OCI-LY7 (cell line): ENCODE data around the gene DUSP22. TPM values are rescaled to one million over a fixed set of nuclear protein-coding genes. Genes with fewer than 3 reads are reported as not detected.
A peak's percentile ranks its signal among the peaks of the same experiment; 100 is the strongest.

Experiments used
- BruUV-seq: library from RNA; stranded (reverse); fragments of 400-500 nt; replicated peaks from 2 replicates; lab custom pipeline; 2021; lab: Mats Ljungman, UMichigan
- CTCF ChIA-PET: fragments of 300-600 bp; sonication (Branson Sonifier 250); formaldehyde crosslinking; loops from one replicate; lab custom pipeline; 2022; ENCODE audit warnings: antibody characterized with exemption; ENCODE audit not compliant: unreplicated experiment; lab: Charles Lee
- POLR2A ChIA-PET: fragments of 300-600 bp; sonication (Branson Sonifier 250); formaldehyde crosslinking; loops from one replicate; lab custom pipeline; 2022; ENCODE audit warnings: antibody characterized with exemption; lab: Charles Lee
- DNase-seq: peaks from one replicate; pipeline ENCODE4 v3.0.0-alpha.2; 2015; ENCODE audit warnings: low spot score
- H2AFZ ChIP-seq: fragments of 200-600 bp; sonication (generic), shearing (Covaris generic); 2 replicates; pipeline ENCODE4 v1.6.1; 2014; ENCODE audit warnings: mild to moderate bottlenecking, antibody characterized with exemption, low read length, moderate library complexity
- H3K27ac ChIP-seq: fragments of 200-600 bp; sonication (generic); 2 replicates; pipeline ENCODE4 v1.5.1; 2014; ENCODE audit warnings: mixed run types, low read depth, mild to moderate bottlenecking, moderate library complexity, low read length, inconsistent platforms; ENCODE audit not compliant: poor library complexity, severe bottlenecking
- H3K36me3 ChIP-seq: fragments of 200-600 bp; sonication (generic); 2 replicates; pipeline ENCODE4 v1.6.1; 2014; ENCODE audit warnings: mild to moderate bottlenecking, antibody characterized with exemption, low read length, moderate library complexity, mixed read lengths; ENCODE audit not compliant: insufficient read depth
- H3K4me1 ChIP-seq: fragments of 200-600 bp; sonication (generic); 2 replicates; pipeline ENCODE4 v1.5.1; 2014; ENCODE audit warnings: mild to moderate bottlenecking, low read length; ENCODE audit not compliant: insufficient read depth, poor library complexity, severe bottlenecking
- H3K4me2 ChIP-seq: fragments of 200-600 bp; sonication (generic); 2 replicates; pipeline ENCODE4 v1.6.1; 2014; ENCODE audit warnings: mild to moderate bottlenecking, low read length
- H3K4me3 ChIP-seq: fragments of 200-600 bp; sonication (generic); 2 replicates; pipeline ENCODE4 v1.5.1; 2014; ENCODE audit warnings: mild to moderate bottlenecking, low read depth, low read length; ENCODE audit not compliant: poor library complexity, severe bottlenecking
- H3K79me2 ChIP-seq: fragments of 200-600 bp; sonication (generic); 2 replicates; pipeline ENCODE4 v1.6.1; 2016; ENCODE audit warnings: low read depth, mild to moderate bottlenecking, low read length, moderate library complexity, mixed read lengths; ENCODE audit not compliant: insufficient read depth
- H3K9me2 ChIP-seq: fragments of 200-600 bp; sonication (generic); 2 replicates; pipeline ENCODE4 v1.6.1; 2016; ENCODE audit warnings: mild to moderate bottlenecking, low read length, mixed read lengths; ENCODE audit not compliant: insufficient read depth
- H3K9me3 ChIP-seq: fragments of 200-600 bp; sonication (generic); 2 replicates; pipeline ENCODE4 v1.6.1; 2014; ENCODE audit warnings: mild to moderate bottlenecking, mixed run types, low read length, mixed read lengths
- H4K20me1 ChIP-seq: fragments of 200-600 bp; sonication (generic); 2 replicates; pipeline ENCODE4 v1.6.1; 2014; ENCODE audit warnings: mild to moderate bottlenecking, antibody characterized with exemption, low read length, moderate library complexity, mixed read lengths; ENCODE audit not compliant: insufficient read depth
- EZH2phosphoT487 ChIP-seq: fragments of 200-600 bp; sonication (generic); IDR thresholded peaks from 2 replicates; pipeline ENCODE4 v1.6.1; 2018; ENCODE audit warnings: low read depth, borderline replicate concordance, mild to moderate bottlenecking, mixed run types, antibody characterized with exemption, low read length, moderate library complexity, mixed read lengths
- intact Hi-C: fragments of 100-400 bp; cut with micrococcal nuclease; formaldehyde crosslinking; loops from one replicate; pipeline ENCODE4 v1.10.0; 2022; ENCODE audit not compliant: unreplicated experiment
- total RNA-seq, 2 experiments: library from RNA; depleted of rRNA in 1 of 2; stranded (reverse); fragments of >200 nt in 1 of 2; shearing (Covaris generic) in 1 of 2; gene quantifications; 2 replicates each; pipeline ENCODE4 v1.2.3, GENCODE V29; 2014 to 2022
- TF ChIP-seq, protein P1 (sequence below): fragments of 200-600 bp; sonication (generic); conservative IDR thresholded peaks from 2 replicates; pipeline ENCODE4 v1.5.1; 2014; ENCODE audit warnings: mild to moderate bottlenecking, antibody characterized with exemption, low read length, moderate library complexity, mixed read lengths

DUSP22 gene
- total RNA-seq, 2 experiments from 2014 or later = 149 to 171 TPM

DNA sequence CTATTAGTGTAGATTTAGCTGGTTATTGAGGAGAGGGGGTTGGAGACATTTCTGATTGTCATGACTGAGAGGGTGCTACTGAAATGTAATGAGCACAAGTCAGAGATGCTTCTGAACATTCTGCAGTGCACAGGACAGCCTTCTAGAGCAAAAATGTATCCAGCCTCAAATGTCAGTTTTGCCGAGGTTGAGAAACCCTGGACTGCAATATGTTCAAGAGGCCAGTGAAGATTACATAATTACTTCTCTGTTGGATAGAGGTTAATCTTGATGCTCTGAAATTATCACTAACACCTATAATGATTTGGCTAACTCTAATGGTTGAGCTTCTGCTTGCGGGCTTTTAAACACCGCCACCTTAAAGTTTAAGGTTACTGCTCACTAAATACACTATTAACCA is 3.4 kb upstream of the DUSP22 start:
- no peak overlapping the region for H3K27ac ChIP-seq
- TF ChIP-seq EZH2phosphoT487 = no peak
- TF ChIP-seq, protein P1, sequence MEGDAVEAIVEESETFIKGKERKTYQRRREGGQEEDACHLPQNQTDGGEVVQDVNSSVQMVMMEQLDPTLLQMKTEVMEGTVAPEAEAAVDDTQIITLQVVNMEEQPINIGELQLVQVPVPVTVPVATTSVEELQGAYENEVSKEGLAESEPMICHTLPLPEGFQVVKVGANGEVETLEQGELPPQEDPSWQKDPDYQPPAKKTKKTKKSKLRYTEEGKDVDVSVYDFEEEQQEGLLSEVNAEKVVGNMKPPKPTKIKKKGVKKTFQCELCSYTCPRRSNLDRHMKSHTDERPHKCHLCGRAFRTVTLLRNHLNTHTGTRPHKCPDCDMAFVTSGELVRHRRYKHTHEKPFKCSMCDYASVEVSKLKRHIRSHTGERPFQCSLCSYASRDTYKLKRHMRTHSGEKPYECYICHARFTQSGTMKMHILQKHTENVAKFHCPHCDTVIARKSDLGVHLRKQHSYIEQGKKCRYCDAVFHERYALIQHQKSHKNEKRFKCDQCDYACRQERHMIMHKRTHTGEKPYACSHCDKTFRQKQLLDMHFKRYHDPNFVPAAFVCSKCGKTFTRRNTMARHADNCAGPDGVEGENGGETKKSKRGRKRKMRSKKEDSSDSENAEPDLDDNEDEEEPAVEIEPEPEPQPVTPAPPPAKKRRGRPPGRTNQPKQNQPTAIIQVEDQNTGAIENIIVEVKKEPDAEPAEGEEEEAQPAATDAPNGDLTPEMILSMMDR = no peak
- H2AFZ ChIP-seq = no peak overlapping the region
- ChIA-PET POLR2A (interaction anchor here (0.7 to 2.7 kb wide), 4 partner anchors 14 to 61 kb away, joined by 3 to 8 read pairs (median 4); no protein-coding TSS in a partner anchor), CTCF (no interaction called here)
- no peak overlapping the region for H3K4me2 ChIP-seq
- H3K9me3 ChIP-seq = no peaks in the 10 kb centered on the region
- no peaks in the 10 kb centered on the region for H4K20me1 ChIP-seq
- no TSS peak for BruUV-seq
- intact Hi-C loops = no loop called here
- H3K36me3 ChIP-seq = no peaks in the 10 kb centered on the region
- H3K9me2 ChIP-seq = no peaks in the 10 kb centered on the region
- H3K4me3 ChIP-seq = no peak overlapping the region
- peaks cover 49% of the 10 kb centered on the region for H3K4me1 ChIP-seq
- DNase-seq = no peak
- H3K79me2 ChIP-seq = peaks cover 12% of the 10 kb centered on the region

DNA sequence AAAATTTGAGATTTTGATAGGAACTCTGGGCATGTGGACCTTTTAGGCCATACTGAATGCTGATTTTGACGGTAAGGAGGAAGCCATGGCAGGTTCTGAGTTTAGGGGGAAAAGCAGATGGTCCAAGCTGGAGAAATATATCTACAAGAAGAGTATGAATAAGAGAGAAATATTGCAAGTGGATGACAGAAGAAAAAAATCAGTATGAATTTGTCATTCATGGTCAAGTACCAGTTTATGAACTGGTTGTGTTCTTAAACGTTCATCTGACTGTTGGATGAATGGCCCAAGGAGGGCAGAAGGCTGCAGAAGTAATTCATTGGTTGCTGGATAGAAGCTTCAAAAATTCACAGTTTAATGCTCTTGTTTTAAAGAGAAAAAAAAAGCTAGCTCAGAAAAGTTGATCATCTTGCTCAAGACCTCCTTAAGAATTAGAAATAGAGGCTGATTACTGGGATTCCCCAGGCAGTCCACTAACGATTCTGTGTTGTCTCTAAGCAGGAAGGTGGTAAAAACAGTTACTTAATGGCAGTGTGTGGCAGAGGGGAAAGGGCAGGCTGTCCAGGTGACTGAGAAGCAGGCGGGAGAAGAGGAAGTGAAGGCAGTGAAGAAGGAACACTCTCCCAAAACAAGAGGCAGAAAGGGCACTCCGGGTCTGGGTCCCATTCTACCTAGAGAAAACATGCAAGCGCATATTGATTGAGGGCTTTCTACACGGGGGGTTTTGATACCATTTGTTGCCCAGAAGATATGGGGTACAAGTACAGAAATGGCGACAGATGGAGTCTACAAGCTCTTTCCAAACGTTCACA is 2.0 kb upstream of the DUSP22 start:
- H3K4me2 ChIP-seq = peak overlapping the region; percentile 95
- H3K9me3 ChIP-seq = no peaks in the 10 kb centered on the region
- intact Hi-C loops = loop anchor here (2.0 kb wide), 1 partner anchor 32 kb away; no protein-coding TSS in a partner anchor
- H4K20me1 ChIP-seq = no peaks in the 10 kb centered on the region
- ChIA-PET CTCF (interaction anchor here (1.0 kb wide), 1 partner anchor 72 kb away, joined by 3 read pairs; no protein-coding TSS in a partner anchor), POLR2A (interaction anchor here (0.9 to 2.7 kb wide), 7 partner anchors 13 to 99 kb away, joined by 3 to 8 read pairs (median 3); no protein-coding TSS in a partner anchor)
- H3K4me1 ChIP-seq = peaks cover 61% of the 10 kb centered on the region
- H3K79me2 ChIP-seq = peaks cover 27% of the 10 kb centered on the region
- TF ChIP-seq EZH2phosphoT487 = no peak
- TF ChIP-seq, protein P1 = no peak
- peak overlapping the region; percentile 88 for H3K27ac ChIP-seq
- peak overlapping the region; percentile 80 for H3K4me3 ChIP-seq
- peak; percentile 56 for DNase-seq
- peak overlapping the region; percentile 32; the same call in 1 of the 2 replicates for H2AFZ ChIP-seq
- no peaks in the 10 kb centered on the region for H3K9me2 ChIP-seq
- H3K36me3 ChIP-seq = no peaks in the 10 kb centered on the region
- no TSS peak for BruUV-seq
